Dendritic cell treated with granulocyte-macrophage colony-stimulating factor and Interleukin-4, amounts not matched to agents 40 ng/mL and 50 ng/mL, for 4 days (primary cell): ENCODE results near the gene KLF14.
A peak's percentile ranks its signal among the peaks of the same experiment; 100 is the strongest.
"Not testable (repeated sequence)": the region's sequence is repeated elsewhere in the genome, so short reads cannot be mapped to it uniquely, and the experiment has no call there.

Source experiments
- H3K27ac Mint-ChIP-seq: one replicate; pipeline ENCODE4 v1.8.0; 2022; ENCODE audit warnings: mild to moderate bottlenecking, mixed read lengths
- H3K27me3 Mint-ChIP-seq: one replicate; pipeline ENCODE4 v1.8.0; 2022; ENCODE audit warnings: mild to moderate bottlenecking, mixed read lengths
- H3K36me3 Mint-ChIP-seq: one replicate; pipeline ENCODE4 v1.8.0; 2022; ENCODE audit warnings: low read depth, mixed read lengths
- H3K4me1 Mint-ChIP-seq: one replicate; pipeline ENCODE4 v1.8.0; 2022; ENCODE audit warnings: low read depth, mixed read lengths
- H3K4me3 Mint-ChIP-seq: one replicate; pipeline ENCODE4 v1.8.0; 2022; ENCODE audit warnings: mild to moderate bottlenecking, moderate library complexity, mixed read lengths
- H3K9me3 Mint-ChIP-seq: one replicate; pipeline ENCODE4 v1.8.0; 2022; ENCODE audit warnings: mixed read lengths
- intact Hi-C: fragments of 100-400 bp; cut with micrococcal nuclease; formaldehyde crosslinking; loops from one replicate; pipeline ENCODE4 v1.15.0; 2022

Gene KLF14

GRCh38 chr7:130733931-130734814 is at the start of gene KLF14:
Gene KLF14 (minus strand): TSS chr7:130734207. CDS start chr7:130734033, 174 bp downstream.
- Mint-ChIP-seq H3K4me3 (peak within 1 kb of the TSS; percentile 73), H3K36me3 (peaks cover 10% of the 10 kb centered on the region), H3K27me3 (peaks cover 73% of the 10 kb centered on the region), H3K4me1 (peaks cover 6% of the 10 kb centered on the region), H3K27ac (no peak within 1 kb of the TSS), H3K9me3 (peaks cover 16% of the 10 kb centered on the region)
- intact Hi-C loops: no loop called here

- H3K4me1 Mint-ChIP-seq: no peaks in the 10 kb centered on the region
Observed at GRCh38 chr7:130781346-130781745, 47.3 kb upstream of the KLF14 start.

DNA sequence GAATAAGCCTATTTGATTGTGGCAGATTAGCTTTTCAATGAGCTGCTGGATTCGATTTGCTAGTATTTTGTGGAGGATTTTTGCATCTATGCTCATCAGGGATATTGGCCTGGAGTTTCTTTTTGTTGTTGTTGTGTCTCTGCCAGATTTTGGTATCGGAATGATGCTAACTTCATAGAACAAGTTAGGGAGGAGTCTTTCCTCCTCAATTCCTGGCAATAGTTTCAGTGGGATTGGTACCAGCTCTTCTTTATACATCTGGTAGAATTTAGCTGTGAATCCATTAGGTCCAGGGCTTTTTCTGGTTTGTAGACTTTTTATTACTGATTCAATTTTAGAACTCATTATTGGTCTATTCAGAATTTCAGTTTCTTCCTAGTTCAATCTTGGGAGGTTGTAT is 43.4 kb upstream of the KLF14 start:
- no peaks in the 10 kb centered on the region for H3K36me3 Mint-ChIP-seq
- no peaks in the 10 kb centered on the region for H3K4me1 Mint-ChIP-seq
- H3K4me3 Mint-ChIP-seq: no peak overlapping the region
- H3K9me3 Mint-ChIP-seq: peaks cover 5% of the 10 kb centered on the region
- no peak overlapping the region for H3K27ac Mint-ChIP-seq
- intact Hi-C loops: no loop called here
- peaks cover 9% of the 10 kb centered on the region for H3K27me3 Mint-ChIP-seq

More at GRCh38 chr7:130781346-130781745, 47.3 kb upstream of the KLF14 start:
- H3K4me3 Mint-ChIP-seq: no peak overlapping the region
- no peaks in the 10 kb centered on the region for H3K9me3 Mint-ChIP-seq
- peaks cover 16% of the 10 kb centered on the region for H3K27me3 Mint-ChIP-seq
- intact Hi-C loops: no loop called here
- no peak overlapping the region for H3K27ac Mint-ChIP-seq
- no peaks in the 10 kb centered on the region for H3K36me3 Mint-ChIP-seq

DNA sequence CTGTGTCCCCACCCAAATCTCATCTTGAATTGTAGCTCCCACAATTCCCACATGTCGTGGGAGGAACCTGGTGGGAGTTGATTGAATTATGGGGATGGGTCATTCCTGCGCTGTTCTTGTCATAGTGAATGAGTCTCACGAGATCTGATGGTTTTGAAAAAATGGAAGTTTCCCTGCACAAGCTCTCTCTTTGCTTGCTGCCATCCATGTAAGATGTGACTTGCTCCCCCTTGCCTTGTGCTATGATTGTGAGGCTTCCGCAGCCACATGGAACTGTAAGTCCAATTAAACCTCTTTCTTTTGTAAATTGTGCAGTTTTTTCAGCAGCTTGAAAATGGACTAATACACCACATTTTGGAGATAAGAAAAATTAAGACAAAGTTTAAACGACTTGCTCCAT is 38.4 kb upstream of the KLF14 start:
- not testable (repeated sequence) for H3K4me1 Mint-ChIP-seq, H3K4me3 Mint-ChIP-seq
- H3K9me3 Mint-ChIP-seq: peaks cover 44% of the 10 kb centered on the region

GRCh38 chr7:130768854-130769253 is 34.8 kb upstream of the KLF14 start:
- intact Hi-C loops: loop anchor here (10.0 kb wide), 1 partner anchor 114 kb away; no protein-coding TSS in a partner anchor
- Mint-ChIP-seq H3K4me3 (no peak overlapping the region), H3K36me3 (no peaks in the 10 kb centered on the region), H3K9me3 (peaks cover 45% of the 10 kb centered on the region), H3K27ac (no peak overlapping the region), H3K4me1 (no peaks in the 10 kb centered on the region), H3K27me3 (peaks cover 6% of the 10 kb centered on the region)

More for the DNA sequence above, 38.4 kb upstream of the KLF14 start:
- H3K27me3 Mint-ChIP-seq, H3K27ac Mint-ChIP-seq, intact Hi-C loops, H3K36me3 Mint-ChIP-seq: not testable (repeated sequence)

- Mint-ChIP-seq H3K27me3 (peaks cover 12% of the 10 kb centered on the region), H3K9me3 (peaks cover 16% of the 10 kb centered on the region)
- H3K4me3 Mint-ChIP-seq, H3K27ac Mint-ChIP-seq, H3K4me1 Mint-ChIP-seq, H3K36me3 Mint-ChIP-seq: not testable (repeated sequence)
- intact Hi-C loops: loop anchor here (10.0 kb wide), 1 partner anchor 110 kb away; no protein-coding TSS in a partner anchor
Observed at GRCh38 chr7:130764569-130764968, 30.6 kb upstream of the KLF14 start.

DNA sequence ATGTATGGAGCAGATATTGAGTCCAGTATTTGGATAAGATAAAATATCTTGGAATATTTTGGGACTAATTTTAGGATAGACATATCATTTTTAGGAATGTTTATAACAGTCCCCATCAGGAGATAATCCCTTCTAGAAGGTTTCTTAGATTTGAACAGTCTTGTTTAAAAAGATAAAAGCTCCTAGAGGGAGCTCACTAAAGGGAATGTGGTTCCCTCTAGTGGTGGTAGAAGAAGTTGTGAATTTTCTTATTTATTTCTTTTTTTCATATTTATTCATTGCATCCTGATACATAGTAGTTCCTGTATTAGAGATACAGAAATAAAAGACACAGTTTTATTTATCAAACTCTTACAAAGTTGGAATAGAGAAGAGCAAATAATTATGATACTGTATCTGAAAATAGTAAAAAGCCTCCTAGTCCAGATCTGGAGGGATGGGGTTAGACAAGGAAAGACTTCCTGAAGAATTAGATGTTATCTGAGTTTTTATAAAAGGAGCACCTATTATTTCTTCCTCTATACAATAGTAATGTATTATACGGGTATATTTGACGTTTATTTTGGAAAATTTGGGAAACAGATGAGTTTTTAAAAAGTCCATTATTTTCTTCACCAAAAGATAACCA is 24.5 kb upstream of the KLF14 start:
- Mint-ChIP-seq H3K36me3 (no peaks in the 10 kb centered on the region), H3K27ac (no peak overlapping the region), H3K4me3 (no peak overlapping the region), H3K27me3 (peaks cover 15% of the 10 kb centered on the region), H3K4me1 (no peaks in the 10 kb centered on the region), H3K9me3 (no peaks in the 10 kb centered on the region)
- intact Hi-C loops: loop anchor here (1.0 to 5.0 kb wide), 2 partner anchors 516 to 686 kb away; partner anchors contain the start of gene KLHDC10

- Mint-ChIP-seq H3K27ac (no peak overlapping the region), H3K4me1 (peaks cover 5% of the 10 kb centered on the region), H3K4me3 (no peak overlapping the region), H3K27me3 (peaks cover 13% of the 10 kb centered on the region), H3K36me3 (no peaks in the 10 kb centered on the region), H3K9me3 (no peaks in the 10 kb centered on the region)
- intact Hi-C loops: loop anchor here (5.0 kb wide), 1 partner anchor 684 kb away; the partner anchor contains the start of gene KLHDC10
Observed at GRCh38 chr7:130756316-130756715, 22.3 kb upstream of the KLF14 start.

DNA sequence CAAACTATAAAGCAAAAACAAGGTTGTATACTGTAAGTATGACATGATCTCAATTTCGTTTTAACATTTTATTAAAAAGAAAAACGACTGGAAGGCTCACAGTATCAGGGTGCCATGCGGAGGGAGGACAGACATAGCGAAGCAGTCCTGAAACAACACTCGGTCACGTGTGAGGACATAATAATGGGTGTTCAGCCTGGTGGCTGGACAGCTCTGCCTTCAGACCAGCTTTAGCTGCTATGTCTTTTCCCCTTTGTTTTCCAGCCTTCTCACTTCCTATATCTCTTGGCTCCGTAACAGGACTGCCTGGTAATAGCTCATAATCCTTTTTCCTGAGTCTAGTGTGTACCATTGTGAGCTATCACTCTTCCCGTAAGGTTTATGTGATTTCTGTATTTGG is 18.4 kb upstream of the KLF14 start:
- no peaks in the 10 kb centered on the region for H3K9me3 Mint-ChIP-seq
- H3K27ac Mint-ChIP-seq: no peak overlapping the region
- H3K4me3 Mint-ChIP-seq: no peak overlapping the region
- peaks cover 25% of the 10 kb centered on the region for H3K27me3 Mint-ChIP-seq
- H3K36me3 Mint-ChIP-seq: no peaks in the 10 kb centered on the region
- H3K4me1 Mint-ChIP-seq: peaks cover 5% of the 10 kb centered on the region
- intact Hi-C loops: no loop called here

- no peak overlapping the region for H3K27ac Mint-ChIP-seq
- H3K4me1 Mint-ChIP-seq: peaks cover 5% of the 10 kb centered on the region
- H3K36me3 Mint-ChIP-seq: no peaks in the 10 kb centered on the region
- peaks cover 35% of the 10 kb centered on the region for H3K27me3 Mint-ChIP-seq
- intact Hi-C loops: no loop called here
- no peaks in the 10 kb centered on the region for H3K9me3 Mint-ChIP-seq
- H3K4me3 Mint-ChIP-seq: no peak overlapping the region
Observed at GRCh38 chr7:130750755-130751154, 16.7 kb upstream of the KLF14 start.

DNA sequence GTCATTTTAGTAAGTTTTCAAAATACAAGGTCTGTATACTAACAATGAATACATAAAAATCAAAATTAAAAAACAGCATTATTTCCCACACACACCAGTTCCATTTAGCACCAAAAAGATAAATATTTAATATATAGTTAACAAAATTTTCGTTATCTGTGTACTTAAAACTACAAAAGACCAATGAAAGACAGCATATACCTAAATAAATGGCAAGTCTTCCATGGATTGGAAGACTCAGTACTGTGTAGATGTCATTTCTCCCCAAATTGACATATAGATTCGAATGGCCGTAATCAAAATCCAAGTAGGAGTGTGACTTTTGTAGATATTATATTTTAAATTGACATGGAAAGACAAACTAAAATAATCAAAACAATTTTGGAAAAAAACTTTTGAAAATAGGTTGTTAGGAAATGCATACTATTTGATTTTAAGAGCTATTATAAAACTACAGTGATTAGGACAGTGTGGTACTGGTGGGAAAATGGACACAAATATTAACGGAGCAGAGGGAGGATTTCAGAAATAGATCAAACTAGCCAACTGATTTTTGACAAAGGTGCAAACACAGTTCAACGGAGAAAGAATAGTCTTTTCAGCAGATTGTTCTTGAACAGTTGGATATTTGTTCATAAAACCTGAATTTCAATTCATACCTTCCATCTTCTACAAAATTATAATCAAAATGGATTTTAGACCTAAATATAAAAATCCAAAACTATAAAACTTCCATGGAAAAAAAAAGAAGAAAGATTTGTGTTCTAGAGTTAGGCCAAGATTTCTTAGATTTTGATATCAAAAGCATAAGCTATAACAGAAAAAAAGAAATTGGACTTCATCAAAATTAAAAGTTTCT is 14.8 kb upstream of the KLF14 start:
- H3K4me3 Mint-ChIP-seq: no peak overlapping the region
- peaks cover 5% of the 10 kb centered on the region for H3K4me1 Mint-ChIP-seq
- H3K9me3 Mint-ChIP-seq: no peaks in the 10 kb centered on the region
- H3K27ac Mint-ChIP-seq: no peak overlapping the region
- no peaks in the 10 kb centered on the region for H3K36me3 Mint-ChIP-seq
- intact Hi-C loops: no loop called here
- H3K27me3 Mint-ChIP-seq: peaks cover 42% of the 10 kb centered on the region

GRCh38 chr7:130741331-130741995 is 7.5 kb upstream of the KLF14 start:
- H3K4me1 Mint-ChIP-seq: no peaks in the 10 kb centered on the region
- peaks cover 32% of the 10 kb centered on the region for H3K27me3 Mint-ChIP-seq
- H3K4me3 Mint-ChIP-seq: no peak overlapping the region

DNA sequence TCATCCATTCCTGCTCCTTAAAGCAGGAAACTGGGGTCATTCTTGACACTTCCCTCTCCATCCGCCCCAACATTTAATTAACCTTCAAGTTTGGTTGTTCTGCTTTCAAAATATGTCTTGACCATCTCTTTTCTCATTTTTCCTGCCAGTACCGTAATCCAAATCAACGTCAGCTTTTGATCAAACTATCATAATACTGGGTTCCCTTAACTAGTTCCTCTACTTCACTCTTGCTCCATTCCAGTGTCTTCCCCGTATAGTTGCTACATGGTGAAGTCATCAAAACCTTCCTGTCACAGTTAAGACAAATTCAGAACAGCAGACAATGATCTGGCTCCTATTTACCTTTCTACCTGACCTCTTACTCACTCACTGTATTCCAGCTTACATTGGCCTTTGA is 6.6 kb upstream of the KLF14 start:
- H3K4me1 Mint-ChIP-seq: no peaks in the 10 kb centered on the region
- no peak overlapping the region for H3K27ac Mint-ChIP-seq
- H3K4me3 Mint-ChIP-seq: no peak overlapping the region
- intact Hi-C loops: no loop called here
- no peaks in the 10 kb centered on the region for H3K9me3 Mint-ChIP-seq
- no peaks in the 10 kb centered on the region for H3K36me3 Mint-ChIP-seq
- peaks cover 34% of the 10 kb centered on the region for H3K27me3 Mint-ChIP-seq

More at GRCh38 chr7:130741331-130741995, 7.5 kb upstream of the KLF14 start:
- H3K27ac Mint-ChIP-seq: no peak overlapping the region
- no peaks in the 10 kb centered on the region for H3K36me3 Mint-ChIP-seq
- H3K9me3 Mint-ChIP-seq: no peaks in the 10 kb centered on the region
- intact Hi-C loops: no loop called here
